Stomach (tissue), 4 donors: ENCODE measurements around the gene FOXJ2.

Experiments
- CTCF ChIP-seq, 7 experiments: fragments of 450-650 bp in 4 of 7; fragments of 200-600 bp in 3 of 7; sonication (generic) in 3 of 7; IDR thresholded peaks; one replicate each; pipeline ENCODE4 v1.5.1; 2016 to 2019; ENCODE audit warnings: antibody characterized with exemption in 7 of 7, control low read depth in 2 of 7, mild to moderate bottlenecking in 1 of 7
- POLR2A ChIP-seq, 4 donors: fragments of 450-650 bp; IDR thresholded peaks; one replicate each; pipeline ENCODE4 v1.6.1; 2016; ENCODE audit warnings: antibody characterized with exemption in 4 of 4, control low read depth in 2 of 4, mild to moderate bottlenecking in 1 of 4, moderate library complexity in 1 of 4
- POLR2AphosphoS5 ChIP-seq, 3 donors: sonication (generic); formaldehyde crosslinking; IDR thresholded peaks; one replicate each; pipeline ENCODE4 v1.6.1; 2016; ENCODE audit warnings: antibody characterized with exemption in 3 of 3

DNA sequence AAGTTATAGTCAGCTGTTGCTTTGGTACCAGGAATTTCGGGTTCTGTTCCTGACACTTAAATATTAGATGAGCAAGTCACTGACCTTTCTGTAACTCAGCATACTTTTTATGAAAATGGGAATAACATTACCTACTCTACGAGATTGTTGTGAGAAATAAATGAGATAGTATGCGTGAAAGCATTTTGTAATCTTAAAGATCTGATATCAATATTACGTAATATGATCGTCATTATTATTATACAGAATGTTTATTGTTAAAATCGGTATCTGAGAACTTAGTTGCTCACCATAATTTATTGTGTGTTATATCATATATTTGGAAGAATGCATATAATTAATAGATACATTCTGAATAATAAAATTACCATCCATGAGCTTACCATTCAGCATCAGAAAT is 43.4 kb downstream of the FOXJ2 start:
- no peak for TF ChIP-seq CTCF (IDR thresholded peaks at IDR 0.05)
- TF ChIP-seq POLR2AphosphoS5 (IDR thresholded peaks at IDR 0.05) = no peak
- no peak for TF ChIP-seq POLR2A (IDR thresholded peaks at IDR 0.05)
